ENCODE data around the gene CANT1.

GRCh38 chr17:79023886-79024771 lies 14.6 kb upstream of the CANT1 start, which contains the start of gene C1QTNF1:
- no peak for TF ChIP-seq EP300 (IDR thresholded peaks at IDR 0.05; ENCODE audit: low read length)
- TF ChIP-seq JUND (IDR thresholded peaks at IDR 0.05; ENCODE audit: borderline replicate concordance, low read depth, low read length), result no peak
- no peak for TF ChIP-seq JUND (tag; IDR thresholded peaks at IDR 0.05; ENCODE audit: borderline replicate concordance, low read depth, low read length)
- no peak for TF ChIP-seq NFATC3 (IDR thresholded peaks at IDR 0.05)
- TF ChIP-seq RAD21 (CRISPR knock-in tag; conservative IDR thresholded peaks at IDR 0.05 in 1 of 2, IDR thresholded peaks at IDR 0.05 in 1 of 2), result no peak
- TF ChIP-seq CTCF (IDR thresholded peaks at IDR 0.05 in 2 of 3, conservative IDR thresholded peaks at IDR 0.05 in 1 of 3; ENCODE audit: insufficient read depth in 2 of 3, low read depth in 1 of 3, low read length in 3 of 3), result 0 out of 6 replicates have a peak, but pooled peaks of 1 of the 3 experiments have one; percentile 14
- TF ChIP-seq PRDM10 (IDR thresholded peaks at IDR 0.05; ENCODE audit: partially characterized antibody), result no peak
- TF ChIP-seq ZNF12 (CRISPR knock-in tag; IDR thresholded peaks at IDR 0.05), result no peak
- TF ChIP-seq TCF7L2 (IDR thresholded peaks at IDR 0.05; ENCODE audit: low read depth, low read length), result no peak
